ENCODE results near the gene FADS2. TPM values are rescaled to one million over a fixed set of nuclear protein-coding genes. Genes with fewer than 3 reads are reported as not detected.

The FADS2 gene
- total RNA-seq, 1 experiment from 2014 or later: 246 TPM

DNA sequence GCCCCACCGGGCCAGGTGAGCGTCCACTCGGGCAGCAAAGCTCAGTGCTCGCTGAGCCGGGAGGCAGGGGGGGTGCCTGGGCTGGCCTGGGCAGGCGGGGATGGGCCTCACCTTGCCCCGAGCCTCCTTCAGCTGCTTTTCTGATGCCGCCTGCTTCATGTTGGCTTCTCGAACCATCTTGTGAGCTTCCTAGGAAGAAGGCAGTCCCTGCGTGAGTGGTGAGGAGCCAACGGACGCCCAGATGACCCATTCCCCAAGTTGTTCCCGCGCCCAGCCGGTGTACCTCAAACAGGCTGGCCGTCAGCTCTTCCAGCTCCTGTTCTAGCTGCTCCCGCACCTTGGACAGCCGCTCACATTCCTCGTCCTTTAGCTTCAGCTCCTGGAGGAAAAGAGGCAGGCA lies 79.2 kb downstream of the FADS2 start:
- H3K9ac ChIP-seq (ENCODE audit: low read length): no peak overlapping the region
- no peaks in the 10 kb centered on the region for H3K9me3 ChIP-seq (ENCODE audit: low read length)
- ChIA-PET POLR2A (ENCODE audit: unreplicated experiment) (no interaction called here), CTCF (no interaction called here)
- ATAC-seq (no peak), DNase-seq (no peak)
- H3K4me1 ChIP-seq (ENCODE audit: insufficient read depth, low read length): no peaks in the 10 kb centered on the region
- H4K20me1 ChIP-seq (ENCODE audit: low read length): no peaks in the 10 kb centered on the region
- H3F3A ChIP-seq (ENCODE audit: low read length, unreplicated experiment): no peaks in the 10 kb centered on the region
- no peak overlapping the region for H3K27ac ChIP-seq (ENCODE audit: low read length)
- H3K4me3 ChIP-seq (ENCODE audit: low read length): no peak overlapping the region
- no peaks in the 10 kb centered on the region for H3K36me3 ChIP-seq (ENCODE audit: low read depth, low read length)
- no peaks in the 10 kb centered on the region for H3K9me2 ChIP-seq (replicated peaks; ENCODE audit: low read length)
- no peaks in the 10 kb centered on the region for H3K27me3 ChIP-seq (ENCODE audit: low read length)
- no peak overlapping the region for H3K4me2 ChIP-seq (ENCODE audit: low read length)
- H2AFZ ChIP-seq (ENCODE audit: low read length): no peak overlapping the region
- TF ChIP-seq EZH2phosphoT487 (IDR thresholded peaks at IDR 0.05; ENCODE audit: borderline replicate concordance, low read length): no peak
- TF ChIP-seq, protein P1, sequence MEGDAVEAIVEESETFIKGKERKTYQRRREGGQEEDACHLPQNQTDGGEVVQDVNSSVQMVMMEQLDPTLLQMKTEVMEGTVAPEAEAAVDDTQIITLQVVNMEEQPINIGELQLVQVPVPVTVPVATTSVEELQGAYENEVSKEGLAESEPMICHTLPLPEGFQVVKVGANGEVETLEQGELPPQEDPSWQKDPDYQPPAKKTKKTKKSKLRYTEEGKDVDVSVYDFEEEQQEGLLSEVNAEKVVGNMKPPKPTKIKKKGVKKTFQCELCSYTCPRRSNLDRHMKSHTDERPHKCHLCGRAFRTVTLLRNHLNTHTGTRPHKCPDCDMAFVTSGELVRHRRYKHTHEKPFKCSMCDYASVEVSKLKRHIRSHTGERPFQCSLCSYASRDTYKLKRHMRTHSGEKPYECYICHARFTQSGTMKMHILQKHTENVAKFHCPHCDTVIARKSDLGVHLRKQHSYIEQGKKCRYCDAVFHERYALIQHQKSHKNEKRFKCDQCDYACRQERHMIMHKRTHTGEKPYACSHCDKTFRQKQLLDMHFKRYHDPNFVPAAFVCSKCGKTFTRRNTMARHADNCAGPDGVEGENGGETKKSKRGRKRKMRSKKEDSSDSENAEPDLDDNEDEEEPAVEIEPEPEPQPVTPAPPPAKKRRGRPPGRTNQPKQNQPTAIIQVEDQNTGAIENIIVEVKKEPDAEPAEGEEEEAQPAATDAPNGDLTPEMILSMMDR (conservative IDR thresholded peaks at IDR 0.05; ENCODE audit: low read depth, low read length): no peak
- no peak for TF ChIP-seq EZH2 (IDR thresholded peaks at IDR 0.05; ENCODE audit: low read length, unreplicated experiment)
- BruUV-seq (replicated peaks): no TSS peak
- intact Hi-C loops (cut with micrococcal nuclease): no loop called here
- no peaks in the 10 kb centered on the region for H3K79me2 ChIP-seq (ENCODE audit: low read length)

DNA sequence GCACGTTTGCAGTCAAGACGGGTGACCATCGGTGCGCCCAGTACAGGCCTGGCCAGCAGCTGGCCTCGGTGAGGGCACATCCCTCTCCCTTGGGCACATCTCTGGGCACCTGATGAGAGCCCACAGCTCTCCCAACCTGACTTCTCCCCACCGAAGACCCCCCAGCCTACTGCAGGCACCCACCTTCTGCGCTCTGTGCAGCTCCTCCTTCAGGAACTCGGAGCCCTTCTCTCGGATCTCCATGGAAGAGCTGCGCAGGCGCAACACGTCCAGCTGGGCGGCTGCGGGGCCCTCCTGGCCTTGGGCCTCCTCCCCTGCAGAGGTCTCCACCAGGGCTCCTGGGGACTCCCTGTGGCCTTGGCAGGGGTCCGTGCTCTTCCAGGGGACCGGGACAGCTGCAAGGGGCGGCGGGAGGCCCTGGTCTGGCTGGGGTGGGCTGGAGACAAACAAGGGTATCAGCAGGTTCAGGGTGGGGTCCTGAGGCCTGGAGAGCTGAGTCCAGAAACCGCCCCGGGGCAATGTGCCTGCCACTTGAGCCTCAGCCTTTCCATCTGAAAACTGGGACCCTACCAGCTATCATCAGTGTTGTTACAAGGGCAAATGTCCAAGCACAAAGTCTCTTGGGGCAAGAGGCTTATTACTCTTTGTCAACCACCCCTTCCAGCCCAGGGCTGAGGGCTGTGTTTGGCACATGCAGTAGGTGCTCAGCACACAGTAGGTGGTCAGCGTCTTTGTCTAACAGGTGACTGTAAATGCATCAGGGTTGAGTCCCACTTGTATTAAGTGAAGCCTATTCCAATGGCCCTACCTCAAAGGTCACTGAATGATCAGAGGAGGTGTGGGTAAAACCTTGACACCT lies 80.0 kb downstream of the FADS2 start:
- DNase-seq (no peak), ATAC-seq (no peak)
- Histone ChIP-seq H3K9ac (ENCODE audit: low read length) (no peak overlapping the region), H3K27me3 (ENCODE audit: low read length) (no peaks in the 10 kb centered on the region), H3K4me1 (ENCODE audit: insufficient read depth, low read length) (no peaks in the 10 kb centered on the region), H4K20me1 (ENCODE audit: low read length) (no peaks in the 10 kb centered on the region), H3K4me2 (ENCODE audit: low read length) (no peak overlapping the region), H3F3A (ENCODE audit: low read length, unreplicated experiment) (no peaks in the 10 kb centered on the region), H3K27ac (ENCODE audit: low read length) (no peak overlapping the region), H3K9me3 (ENCODE audit: low read length) (no peaks in the 10 kb centered on the region), H3K79me2 (ENCODE audit: low read length) (no peaks in the 10 kb centered on the region), H3K4me3 (ENCODE audit: low read length) (no peak overlapping the region), H3K36me3 (ENCODE audit: low read depth, low read length) (no peaks in the 10 kb centered on the region), H2AFZ (ENCODE audit: low read length) (no peak overlapping the region), H3K9me2 (replicated peaks; ENCODE audit: low read length) (no peaks in the 10 kb centered on the region)
- BruUV-seq (replicated peaks): no TSS peak
- TF ChIP-seq, protein P1 (conservative IDR thresholded peaks at IDR 0.05; ENCODE audit: low read depth, low read length): no peak
- TF ChIP-seq EZH2 (IDR thresholded peaks at IDR 0.05; ENCODE audit: low read length, unreplicated experiment): no peak
- no peak for TF ChIP-seq EZH2phosphoT487 (IDR thresholded peaks at IDR 0.05; ENCODE audit: borderline replicate concordance, low read length)
- ChIA-PET CTCF (interaction anchor here (0.8 kb wide), 1 partner anchor 200 kb away, joined by 4 read pairs; no protein-coding TSS in a partner anchor), POLR2A (ENCODE audit: unreplicated experiment) (no interaction called here)
- intact Hi-C loops (cut with micrococcal nuclease): no loop called here

DNA sequence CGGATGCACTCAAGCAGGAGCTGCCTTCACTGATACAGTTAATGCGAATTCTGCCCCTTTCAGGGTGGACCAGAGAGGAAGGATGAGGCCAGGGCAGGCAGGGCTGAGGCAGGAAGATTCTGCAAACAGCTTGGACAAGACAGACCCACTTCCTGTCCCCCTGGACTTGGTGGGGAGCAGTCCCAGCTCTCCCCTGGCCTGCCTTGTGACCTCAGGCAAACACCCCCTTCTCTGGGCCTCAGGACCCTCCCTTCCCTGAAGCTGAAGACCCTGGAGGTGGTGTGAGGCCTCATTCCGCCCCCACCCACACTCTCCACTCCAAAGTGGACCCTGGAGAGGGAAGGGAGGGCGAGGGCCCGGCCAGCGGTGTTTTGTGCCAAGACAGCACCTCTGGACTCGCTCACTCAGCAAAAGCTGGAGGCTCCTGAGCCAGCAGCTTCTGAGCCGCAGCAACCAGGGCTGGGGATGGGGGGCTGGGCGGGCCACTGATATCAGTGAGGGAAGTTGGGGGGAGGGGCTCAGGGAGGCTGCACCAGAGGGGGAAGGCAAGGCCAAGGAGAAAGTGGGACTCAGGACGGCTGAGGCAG lies 80.7 kb downstream of the FADS2 start:
- DNase-seq (no peak), ATAC-seq (no peak)
- no peak overlapping the region for H3K4me3 ChIP-seq (ENCODE audit: low read length)
- no peaks in the 10 kb centered on the region for H3K9me2 ChIP-seq (replicated peaks; ENCODE audit: low read length)
- no peaks in the 10 kb centered on the region for H3K27me3 ChIP-seq (ENCODE audit: low read length)
- no peak overlapping the region for H3K4me2 ChIP-seq (ENCODE audit: low read length)
- H3K79me2 ChIP-seq (ENCODE audit: low read length): no peaks in the 10 kb centered on the region
- H4K20me1 ChIP-seq (ENCODE audit: low read length): no peaks in the 10 kb centered on the region
- no peak overlapping the region for H3K27ac ChIP-seq (ENCODE audit: low read length)
- H3K9me3 ChIP-seq (ENCODE audit: low read length): no peaks in the 10 kb centered on the region
- CTCF ChIA-PET: interaction anchor here (0.8 kb wide), 1 partner anchor 199 kb away, joined by 4 read pairs; no protein-coding TSS in a partner anchor
- H2AFZ ChIP-seq (ENCODE audit: low read length): no peak overlapping the region
- no TSS peak for BruUV-seq (replicated peaks)
- H3F3A ChIP-seq (ENCODE audit: low read length, unreplicated experiment): no peaks in the 10 kb centered on the region
- intact Hi-C loops (cut with micrococcal nuclease): no loop called here
- no peaks in the 10 kb centered on the region for H3K4me1 ChIP-seq (ENCODE audit: insufficient read depth, low read length)
- POLR2A ChIA-PET (ENCODE audit: unreplicated experiment): no interaction called here
- TF ChIP-seq EZH2phosphoT487 (IDR thresholded peaks at IDR 0.05; ENCODE audit: borderline replicate concordance, low read length) (no peak), EZH2 (IDR thresholded peaks at IDR 0.05; ENCODE audit: low read length, unreplicated experiment) (no peak)
- TF ChIP-seq, protein P1 (conservative IDR thresholded peaks at IDR 0.05; ENCODE audit: low read depth, low read length): no peak
- no peak overlapping the region for H3K9ac ChIP-seq (ENCODE audit: low read length)
- no peaks in the 10 kb centered on the region for H3K36me3 ChIP-seq (ENCODE audit: low read depth, low read length)
